Osteoblast (primary cell): ENCODE measurements around the gene SH3RF3. TPM values are rescaled to one million over a fixed set of nuclear protein-coding genes. Genes with fewer than 3 reads are reported as not detected.

Source experiments
- DNase-seq: peaks from one replicate; pipeline ENCODE4 v3.0.0; 2011; ENCODE audit warnings: low spot score, mixed read lengths; ENCODE audit not compliant: insufficient read length; ENCODE audit errors: missing footprints
- H2AFZ ChIP-seq: 2 replicates; pipeline ENCODE4 v1.6.0; 2011; ENCODE audit warnings: mild to moderate bottlenecking, low read length
- H3K27ac ChIP-seq: 2 replicates; pipeline ENCODE4 v1.5.1; 2011; ENCODE audit warnings: mild to moderate bottlenecking, low read depth, low read length, moderate library complexity
- H3K27me3 ChIP-seq: 2 replicates; pipeline ENCODE4 v1.6.0; 2012; ENCODE audit warnings: mild to moderate bottlenecking, control low read depth, inconsistent platforms, low read length, moderate library complexity; ENCODE audit not compliant: insufficient read depth
- H3K36me3 ChIP-seq: 2 replicates; pipeline ENCODE4 v1.5.1; 2011; ENCODE audit warnings: mild to moderate bottlenecking, low read length, control low read depth, moderate library complexity; ENCODE audit not compliant: insufficient read depth
- H3K4me1 ChIP-seq: 2 replicates; pipeline ENCODE4 v1.5.1; 2011; ENCODE audit warnings: mild to moderate bottlenecking, low read length, control low read depth, moderate library complexity; ENCODE audit not compliant: insufficient read depth
- H3K4me2 ChIP-seq: 2 replicates; pipeline ENCODE4 v1.6.0; 2011; ENCODE audit warnings: mild to moderate bottlenecking, low read length; ENCODE audit not compliant: insufficient read depth
- H3K4me3 ChIP-seq: fragments of 200-600 bp; sonication (generic); 3 replicates; pipeline ENCODE4 v1.5.1; 2012; ENCODE audit warnings: mild to moderate bottlenecking, low read length, inconsistent platforms; ENCODE audit not compliant: insufficient read depth
- H3K79me2 ChIP-seq: 2 replicates; pipeline ENCODE4 v1.6.0; 2012; ENCODE audit warnings: mild to moderate bottlenecking, low read length, control low read depth, inconsistent platforms; ENCODE audit not compliant: insufficient read depth
- H3K9me3 ChIP-seq: 2 replicates; pipeline ENCODE4 v1.5.1; 2011; ENCODE audit warnings: low read depth, low read length, control low read depth
- H4K20me1 ChIP-seq: 2 replicates; pipeline ENCODE4 v1.6.0; 2012; ENCODE audit warnings: mild to moderate bottlenecking, low read length, control low read depth; ENCODE audit not compliant: insufficient read depth
- CTCF ChIP-seq: IDR thresholded peaks from 2 replicates; pipeline ENCODE4 v1.5.1; 2011; ENCODE audit warnings: mild to moderate bottlenecking, low read depth, low read length, moderate library complexity; ENCODE audit errors: extremely low read depth
- total RNA-seq: library from RNA; depleted of rRNA; stranded (reverse); fragments of >200 nt; gene quantifications from 2 replicates; pipeline ENCODE4 v1.2.3, GENCODE V29; 2012

SH3RF3 gene
- total RNA-seq, 1 donor: 14.8 TPM

DNA sequence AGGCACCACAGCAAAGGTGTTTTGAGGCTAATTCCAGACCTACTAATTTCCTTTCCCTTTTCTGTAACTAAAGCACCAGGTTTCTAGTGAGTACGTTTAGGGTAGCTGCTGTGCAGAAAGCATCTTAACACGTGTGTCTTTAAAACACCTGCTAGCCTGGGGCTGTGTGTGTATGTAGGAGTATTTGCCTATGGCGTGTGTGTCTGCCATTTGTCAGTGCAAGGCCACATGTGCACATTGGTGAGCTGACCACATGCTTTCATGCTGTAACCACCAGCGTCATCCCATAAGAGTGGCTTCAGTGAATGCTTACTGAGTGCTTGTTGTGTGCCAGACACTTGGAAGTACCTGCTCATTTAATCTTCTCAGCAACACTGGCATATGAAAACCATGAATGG lies 243.2 kb downstream of the SH3RF3 start:
- no peaks in the 10 kb centered on the region for H3K27me3 ChIP-seq
- no peak overlapping the region for H3K4me2 ChIP-seq
- no peak for TF ChIP-seq CTCF
- H3K27ac ChIP-seq: no peak overlapping the region
- H3K4me1 ChIP-seq: peaks cover 5% of the 10 kb centered on the region
- H3K36me3 ChIP-seq: peaks cover 4% of the 10 kb centered on the region
- H2AFZ ChIP-seq: no peak overlapping the region
- H4K20me1 ChIP-seq: peaks cover 8% of the 10 kb centered on the region
- peak; percentile 64 for DNase-seq
- peaks cover 4% of the 10 kb centered on the region for H3K79me2 ChIP-seq
- H3K9me3 ChIP-seq: no peaks in the 10 kb centered on the region
- H3K4me3 ChIP-seq: no peak overlapping the region

- H3K9me3 ChIP-seq: no peaks in the 10 kb centered on the region
- H3K27ac ChIP-seq: no peak overlapping the region
- H3K36me3 ChIP-seq: peaks cover 4% of the 10 kb centered on the region
- DNase-seq: no peak
- no peaks in the 10 kb centered on the region for H3K27me3 ChIP-seq
- H3K4me2 ChIP-seq: no peak overlapping the region
- peaks cover 5% of the 10 kb centered on the region for H3K4me1 ChIP-seq
- H2AFZ ChIP-seq: no peak overlapping the region
- TF ChIP-seq CTCF: no peak
- peaks cover 4% of the 10 kb centered on the region for H3K79me2 ChIP-seq
- peaks cover 8% of the 10 kb centered on the region for H4K20me1 ChIP-seq
- H3K4me3 ChIP-seq: no peak overlapping the region
Observed at GRCh38 chr2:109372614-109373013, 243.6 kb downstream of the SH3RF3 start.

- DNase-seq: peak; percentile 43
- Histone ChIP-seq H3K27me3 (no peaks in the 10 kb centered on the region), H3K9me3 (no peaks in the 10 kb centered on the region), H3K27ac (no peak overlapping the region), H3K4me2 (no peak overlapping the region), H3K36me3 (peaks cover 4% of the 10 kb centered on the region), H3K79me2 (peaks cover 2% of the 10 kb centered on the region), H3K4me1 (peaks cover 5% of the 10 kb centered on the region), H2AFZ (no peak overlapping the region), H3K4me3 (no peak overlapping the region), H4K20me1 (peaks cover 13% of the 10 kb centered on the region)
- no peak for TF ChIP-seq CTCF
Observed at GRCh38 chr2:109373791-109374547, 245.0 kb downstream of the SH3RF3 start.

DNA sequence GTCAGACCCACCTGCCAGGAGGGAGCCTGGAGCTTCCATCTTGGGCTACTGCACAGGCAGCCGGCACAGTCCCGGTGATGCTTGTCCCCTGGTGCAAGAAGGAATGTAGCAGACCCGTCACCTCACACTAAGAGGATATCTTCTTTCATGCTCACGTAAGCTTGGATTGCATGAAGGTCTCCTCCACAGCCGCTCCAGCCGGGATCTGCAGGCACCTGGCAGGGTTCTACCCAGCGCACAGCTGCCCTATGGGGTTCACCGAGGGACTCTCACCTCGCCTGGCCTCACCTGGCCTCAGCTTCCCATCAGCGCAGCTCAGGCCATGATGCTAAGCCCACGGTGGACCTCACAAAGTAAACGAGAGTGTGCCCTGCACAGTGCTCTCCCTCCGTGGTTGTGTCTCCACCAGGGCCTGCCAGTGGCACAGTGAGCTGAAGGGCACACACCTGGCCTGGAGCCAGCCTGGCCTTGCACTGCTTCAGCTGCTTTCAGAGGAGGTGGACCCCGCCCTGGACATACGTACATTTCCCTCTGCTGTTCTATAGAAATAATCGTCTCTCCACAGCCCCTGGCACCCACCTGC lies 245.6 kb downstream of the SH3RF3 start:
- H3K27ac ChIP-seq: no peak overlapping the region
- TF ChIP-seq CTCF: no peak
- peaks cover 4% of the 10 kb centered on the region for H3K36me3 ChIP-seq
- peaks cover 17% of the 10 kb centered on the region for H4K20me1 ChIP-seq
- peaks cover 5% of the 10 kb centered on the region for H3K4me1 ChIP-seq
- no peak overlapping the region for H2AFZ ChIP-seq
- no peak overlapping the region for H3K4me3 ChIP-seq
- H3K27me3 ChIP-seq: no peaks in the 10 kb centered on the region
- no peak overlapping the region for H3K4me2 ChIP-seq
- H3K79me2 ChIP-seq: peaks cover 2% of the 10 kb centered on the region
- no peaks in the 10 kb centered on the region for H3K9me3 ChIP-seq
- peak; percentile 54 for DNase-seq
